Activated CD8-positive, alpha-beta memory T cell treated with anti-CD3 and anti-CD28 coated beads for 4 hours (primary cell): ENCODE measurements around the gene DDI1.

ENCODE experiments used
- DNase-seq, 2 donors: peaks; one replicate each; pipeline ENCODE4 v3.0.0-alpha.2; 2020; ENCODE audit warnings: low read depth in 2 of 2

DDI1 gene

GRCh38 chr11:104078245-104078644 is 41.8 kb downstream of the DDI1 start:
- no peak for DNase-seq

GRCh38 chr11:104078995-104079394 is 42.6 kb downstream of the DDI1 start:
- DNase-seq, result no peak

- no peak for DNase-seq
Observed at GRCh38 chr11:104086621-104087020, 50.2 kb downstream of the DDI1 start.
